WTC11 (cell line): Measurements from ENCODE around the gene PPHLN1.

Experiments
- CBFB ChIP-seq: sonication (generic); formaldehyde crosslinking; IDR thresholded peaks from 2 replicates; pipeline ENCODE4 v1.8.1; 2022; ENCODE audit warnings: mild to moderate bottlenecking, low read depth, missing genetic modification reagents
- CREB1 ChIP-seq: sonication (generic); formaldehyde crosslinking; IDR thresholded peaks from 2 replicates; pipeline ENCODE4 v1.8.0; 2023; ENCODE audit warnings: mild to moderate bottlenecking, missing genetic modification reagents
- GABPB1 ChIP-seq: sonication (generic); formaldehyde crosslinking; IDR thresholded peaks from 2 replicates; pipeline ENCODE4 v1.8.1; 2023; ENCODE audit warnings: mild to moderate bottlenecking, missing genetic modification reagents
- SMAD4 ChIP-seq: sonication (generic); formaldehyde crosslinking; IDR thresholded peaks from 2 replicates; pipeline ENCODE4 v1.8.0; 2022; ENCODE audit warnings: mild to moderate bottlenecking, missing genetic modification reagents
- ZBTB21 ChIP-seq: sonication (generic); formaldehyde crosslinking; IDR thresholded peaks from 2 replicates; pipeline ENCODE4 v1.8.1; 2023; ENCODE audit warnings: mild to moderate bottlenecking, missing genetic modification reagents, borderline replicate concordance
- ZNF416 ChIP-seq: fragments of 250-450 bp; sonication (Bioruptor Pico); IDR thresholded peaks from 2 replicates; pipeline ENCODE4 v1.9.0; 2021; ENCODE audit warnings: mild to moderate bottlenecking, inconsistent platforms
- TF ChIP-seq, protein P1 (sequence below): sonication (generic); formaldehyde crosslinking; IDR thresholded peaks from 2 replicates; pipeline ENCODE4 v1.8.0; 2022; ENCODE audit warnings: mild to moderate bottlenecking, missing genetic modification reagents
- TF ChIP-seq, protein P2 (sequence below): fragments of 200-600 bp; IDR thresholded peaks from 2 replicates; pipeline ENCODE4 v1.8.0; 2022; ENCODE audit warnings: antibody characterized with exemption
- TF ChIP-seq, protein P3 (sequence below): sonication (generic); formaldehyde crosslinking; IDR thresholded peaks from 2 replicates; pipeline ENCODE4 v1.8.1; 2022; ENCODE audit warnings: missing genetic modification reagents, borderline replicate concordance
- TF ChIP-seq, protein P4 (sequence below): sonication (generic); formaldehyde crosslinking; IDR thresholded peaks from 2 replicates; pipeline ENCODE4 v1.8.1; 2022; ENCODE audit warnings: low read depth, mild to moderate bottlenecking, moderate library complexity, missing genetic modification reagents, borderline replicate concordance
- TF ChIP-seq, protein P5 (sequence below): sonication (generic); formaldehyde crosslinking; IDR thresholded peaks from 2 replicates; pipeline ENCODE4 v1.8.1; 2022; ENCODE audit warnings: low read depth, missing genetic modification reagents, borderline replicate concordance
- TF ChIP-seq, protein P6 (sequence below): sonication (generic); formaldehyde crosslinking; IDR thresholded peaks from 2 replicates; pipeline ENCODE4 v1.8.1; 2023; ENCODE audit warnings: mild to moderate bottlenecking, missing genetic modification reagents, moderate library complexity
- TF ChIP-seq, protein P7 (sequence below): sonication (generic); formaldehyde crosslinking; IDR thresholded peaks from 2 replicates; pipeline ENCODE4 v1.8.0; 2022; ENCODE audit warnings: missing genetic modification reagents
- TF ChIP-seq, protein P8 (sequence below): sonication (generic); formaldehyde crosslinking; IDR thresholded peaks from 2 replicates; pipeline ENCODE4 v1.8.0; 2022; ENCODE audit warnings: mild to moderate bottlenecking, missing genetic modification reagents

DNA sequence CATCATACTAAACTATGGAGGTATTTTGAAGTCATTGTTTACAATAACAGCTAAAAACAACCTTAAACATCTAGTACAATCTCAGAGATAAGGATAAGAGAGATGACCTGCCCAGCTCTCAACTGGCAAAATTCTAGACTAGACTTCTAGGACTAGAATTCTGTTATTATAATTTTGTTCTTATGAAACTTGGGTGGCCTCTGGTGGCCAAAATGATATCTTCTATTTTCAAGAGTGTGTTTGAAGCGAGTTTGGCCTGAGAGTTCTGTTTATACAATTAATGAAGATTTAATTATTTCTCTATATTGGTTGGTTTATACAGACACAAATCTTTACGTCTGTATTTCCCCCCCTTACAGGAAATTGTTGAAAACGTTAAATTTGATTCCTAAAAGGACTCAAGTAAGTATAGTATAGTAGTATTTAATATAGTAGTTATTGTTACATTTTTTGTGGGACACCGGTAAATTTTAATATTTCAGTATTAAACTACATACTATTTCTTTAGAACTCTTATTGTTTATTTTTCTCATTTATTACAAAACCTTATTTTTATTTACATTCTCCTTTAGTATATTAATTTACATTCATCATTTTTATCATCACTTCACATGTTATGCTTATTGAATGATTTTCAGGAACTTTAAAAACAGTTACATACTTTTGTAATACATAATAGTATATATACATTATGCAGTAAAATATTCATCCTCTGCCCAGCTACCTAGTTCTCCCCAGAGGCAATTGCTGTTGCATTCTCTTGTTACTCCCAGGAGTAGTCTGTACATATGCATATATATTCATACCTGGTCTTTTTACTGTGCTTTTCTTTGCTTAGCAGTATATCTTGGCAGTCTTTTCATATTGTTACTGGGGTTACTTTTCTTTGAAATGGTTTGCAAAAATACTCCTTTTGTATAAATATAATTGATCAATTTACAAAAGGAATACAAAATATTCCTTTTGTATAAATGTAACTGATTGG is 6.6 kb downstream of the PPHLN1 start:
- TF ChIP-seq, protein P1, sequence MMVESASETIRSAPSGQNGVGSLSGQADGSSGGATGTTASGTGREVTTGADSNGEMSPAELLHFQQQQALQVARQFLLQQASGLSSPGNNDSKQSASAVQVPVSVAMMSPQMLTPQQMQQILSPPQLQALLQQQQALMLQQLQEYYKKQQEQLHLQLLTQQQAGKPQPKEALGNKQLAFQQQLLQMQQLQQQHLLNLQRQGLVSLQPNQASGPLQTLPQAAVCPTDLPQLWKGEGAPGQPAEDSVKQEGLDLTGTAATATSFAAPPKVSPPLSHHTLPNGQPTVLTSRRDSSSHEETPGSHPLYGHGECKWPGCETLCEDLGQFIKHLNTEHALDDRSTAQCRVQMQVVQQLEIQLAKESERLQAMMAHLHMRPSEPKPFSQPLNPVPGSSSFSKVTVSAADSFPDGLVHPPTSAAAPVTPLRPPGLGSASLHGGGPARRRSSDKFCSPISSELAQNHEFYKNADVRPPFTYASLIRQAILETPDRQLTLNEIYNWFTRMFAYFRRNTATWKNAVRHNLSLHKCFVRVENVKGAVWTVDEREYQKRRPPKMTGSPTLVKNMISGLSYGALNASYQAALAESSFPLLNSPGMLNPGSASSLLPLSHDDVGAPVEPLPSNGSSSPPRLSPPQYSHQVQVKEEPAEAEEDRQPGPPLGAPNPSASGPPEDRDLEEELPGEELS (CRISPR knock-in tag), result no peak
- TF ChIP-seq, protein P2, sequence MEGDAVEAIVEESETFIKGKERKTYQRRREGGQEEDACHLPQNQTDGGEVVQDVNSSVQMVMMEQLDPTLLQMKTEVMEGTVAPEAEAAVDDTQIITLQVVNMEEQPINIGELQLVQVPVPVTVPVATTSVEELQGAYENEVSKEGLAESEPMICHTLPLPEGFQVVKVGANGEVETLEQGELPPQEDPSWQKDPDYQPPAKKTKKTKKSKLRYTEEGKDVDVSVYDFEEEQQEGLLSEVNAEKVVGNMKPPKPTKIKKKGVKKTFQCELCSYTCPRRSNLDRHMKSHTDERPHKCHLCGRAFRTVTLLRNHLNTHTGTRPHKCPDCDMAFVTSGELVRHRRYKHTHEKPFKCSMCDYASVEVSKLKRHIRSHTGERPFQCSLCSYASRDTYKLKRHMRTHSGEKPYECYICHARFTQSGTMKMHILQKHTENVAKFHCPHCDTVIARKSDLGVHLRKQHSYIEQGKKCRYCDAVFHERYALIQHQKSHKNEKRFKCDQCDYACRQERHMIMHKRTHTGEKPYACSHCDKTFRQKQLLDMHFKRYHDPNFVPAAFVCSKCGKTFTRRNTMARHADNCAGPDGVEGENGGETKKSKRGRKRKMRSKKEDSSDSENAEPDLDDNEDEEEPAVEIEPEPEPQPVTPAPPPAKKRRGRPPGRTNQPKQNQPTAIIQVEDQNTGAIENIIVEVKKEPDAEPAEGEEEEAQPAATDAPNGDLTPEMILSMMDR, result no peak
- TF ChIP-seq, protein P3, sequence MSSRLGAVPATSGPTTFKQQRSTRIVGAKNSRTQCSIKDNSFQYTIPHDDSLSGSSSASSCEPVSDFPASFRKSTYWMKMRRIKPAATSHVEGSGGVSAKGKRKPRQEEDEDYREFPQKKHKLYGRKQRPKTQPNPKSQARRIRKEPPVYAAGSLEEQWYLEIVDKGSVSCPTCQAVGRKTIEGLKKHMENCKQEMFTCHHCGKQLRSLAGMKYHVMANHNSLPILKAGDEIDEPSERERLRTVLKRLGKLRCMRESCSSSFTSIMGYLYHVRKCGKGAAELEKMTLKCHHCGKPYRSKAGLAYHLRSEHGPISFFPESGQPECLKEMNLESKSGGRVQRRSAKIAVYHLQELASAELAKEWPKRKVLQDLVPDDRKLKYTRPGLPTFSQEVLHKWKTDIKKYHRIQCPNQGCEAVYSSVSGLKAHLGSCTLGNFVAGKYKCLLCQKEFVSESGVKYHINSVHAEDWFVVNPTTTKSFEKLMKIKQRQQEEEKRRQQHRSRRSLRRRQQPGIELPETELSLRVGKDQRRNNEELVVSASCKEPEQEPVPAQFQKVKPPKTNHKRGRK (CRISPR knock-in tag), result no peak
- TF ChIP-seq ZNF416 (CRISPR knock-in tag), result no peak
- TF ChIP-seq, protein P4, sequence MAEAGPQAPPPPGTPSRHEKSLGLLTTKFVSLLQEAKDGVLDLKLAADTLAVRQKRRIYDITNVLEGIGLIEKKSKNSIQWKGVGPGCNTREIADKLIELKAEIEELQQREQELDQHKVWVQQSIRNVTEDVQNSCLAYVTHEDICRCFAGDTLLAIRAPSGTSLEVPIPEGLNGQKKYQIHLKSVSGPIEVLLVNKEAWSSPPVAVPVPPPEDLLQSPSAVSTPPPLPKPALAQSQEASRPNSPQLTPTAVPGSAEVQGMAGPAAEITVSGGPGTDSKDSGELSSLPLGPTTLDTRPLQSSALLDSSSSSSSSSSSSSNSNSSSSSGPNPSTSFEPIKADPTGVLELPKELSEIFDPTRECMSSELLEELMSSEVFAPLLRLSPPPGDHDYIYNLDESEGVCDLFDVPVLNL (CRISPR knock-in tag), result no peak
- TF ChIP-seq CBFB (CRISPR knock-in tag), result no peak
- TF ChIP-seq, protein P5, sequence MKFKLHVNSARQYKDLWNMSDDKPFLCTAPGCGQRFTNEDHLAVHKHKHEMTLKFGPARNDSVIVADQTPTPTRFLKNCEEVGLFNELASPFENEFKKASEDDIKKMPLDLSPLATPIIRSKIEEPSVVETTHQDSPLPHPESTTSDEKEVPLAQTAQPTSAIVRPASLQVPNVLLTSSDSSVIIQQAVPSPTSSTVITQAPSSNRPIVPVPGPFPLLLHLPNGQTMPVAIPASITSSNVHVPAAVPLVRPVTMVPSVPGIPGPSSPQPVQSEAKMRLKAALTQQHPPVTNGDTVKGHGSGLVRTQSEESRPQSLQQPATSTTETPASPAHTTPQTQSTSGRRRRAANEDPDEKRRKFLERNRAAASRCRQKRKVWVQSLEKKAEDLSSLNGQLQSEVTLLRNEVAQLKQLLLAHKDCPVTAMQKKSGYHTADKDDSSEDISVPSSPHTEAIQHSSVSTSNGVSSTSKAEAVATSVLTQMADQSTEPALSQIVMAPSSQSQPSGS (CRISPR knock-in tag), result no peak
- TF ChIP-seq SMAD4, result no peak
- TF ChIP-seq ZBTB21 (CRISPR knock-in tag), result no peak
- no peak for TF ChIP-seq GABPB1 (CRISPR knock-in tag)
- TF ChIP-seq, protein P6, sequence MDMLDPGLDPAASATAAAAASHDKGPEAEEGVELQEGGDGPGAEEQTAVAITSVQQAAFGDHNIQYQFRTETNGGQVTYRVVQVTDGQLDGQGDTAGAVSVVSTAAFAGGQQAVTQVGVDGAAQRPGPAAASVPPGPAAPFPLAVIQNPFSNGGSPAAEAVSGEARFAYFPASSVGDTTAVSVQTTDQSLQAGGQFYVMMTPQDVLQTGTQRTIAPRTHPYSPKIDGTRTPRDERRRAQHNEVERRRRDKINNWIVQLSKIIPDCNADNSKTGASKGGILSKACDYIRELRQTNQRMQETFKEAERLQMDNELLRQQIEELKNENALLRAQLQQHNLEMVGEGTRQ, result no peak
- no peak for TF ChIP-seq CREB1
- TF ChIP-seq, protein P7, sequence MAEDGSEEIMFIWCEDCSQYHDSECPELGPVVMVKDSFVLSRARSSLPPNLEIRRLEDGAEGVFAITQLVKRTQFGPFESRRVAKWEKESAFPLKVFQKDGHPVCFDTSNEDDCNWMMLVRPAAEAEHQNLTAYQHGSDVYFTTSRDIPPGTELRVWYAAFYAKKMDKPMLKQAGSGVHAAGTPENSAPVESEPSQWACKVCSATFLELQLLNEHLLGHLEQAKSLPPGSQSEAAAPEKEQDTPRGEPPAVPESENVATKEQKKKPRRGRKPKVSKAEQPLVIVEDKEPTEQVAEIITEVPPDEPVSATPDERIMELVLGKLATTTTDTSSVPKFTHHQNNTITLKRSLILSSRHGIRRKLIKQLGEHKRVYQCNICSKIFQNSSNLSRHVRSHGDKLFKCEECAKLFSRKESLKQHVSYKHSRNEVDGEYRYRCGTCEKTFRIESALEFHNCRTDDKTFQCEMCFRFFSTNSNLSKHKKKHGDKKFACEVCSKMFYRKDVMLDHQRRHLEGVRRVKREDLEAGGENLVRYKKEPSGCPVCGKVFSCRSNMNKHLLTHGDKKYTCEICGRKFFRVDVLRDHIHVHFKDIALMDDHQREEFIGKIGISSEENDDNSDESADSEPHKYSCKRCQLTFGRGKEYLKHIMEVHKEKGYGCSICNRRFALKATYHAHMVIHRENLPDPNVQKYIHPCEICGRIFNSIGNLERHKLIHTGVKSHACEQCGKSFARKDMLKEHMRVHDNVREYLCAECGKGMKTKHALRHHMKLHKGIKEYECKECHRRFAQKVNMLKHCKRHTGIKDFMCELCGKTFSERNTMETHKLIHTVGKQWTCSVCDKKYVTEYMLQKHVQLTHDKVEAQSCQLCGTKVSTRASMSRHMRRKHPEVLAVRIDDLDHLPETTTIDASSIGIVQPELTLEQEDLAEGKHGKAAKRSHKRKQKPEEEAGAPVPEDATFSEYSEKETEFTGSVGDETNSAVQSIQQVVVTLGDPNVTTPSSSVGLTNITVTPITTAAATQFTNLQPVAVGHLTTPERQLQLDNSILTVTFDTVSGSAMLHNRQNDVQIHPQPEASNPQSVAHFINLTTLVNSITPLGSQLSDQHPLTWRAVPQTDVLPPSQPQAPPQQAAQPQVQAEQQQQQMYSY, result no peak
- TF ChIP-seq, protein P8, sequence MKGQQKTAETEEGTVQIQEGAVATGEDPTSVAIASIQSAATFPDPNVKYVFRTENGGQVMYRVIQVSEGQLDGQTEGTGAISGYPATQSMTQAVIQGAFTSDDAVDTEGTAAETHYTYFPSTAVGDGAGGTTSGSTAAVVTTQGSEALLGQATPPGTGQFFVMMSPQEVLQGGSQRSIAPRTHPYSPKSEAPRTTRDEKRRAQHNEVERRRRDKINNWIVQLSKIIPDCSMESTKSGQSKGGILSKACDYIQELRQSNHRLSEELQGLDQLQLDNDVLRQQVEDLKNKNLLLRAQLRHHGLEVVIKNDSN (CRISPR knock-in tag), result no peak
